H1 (cell line): ENCODE results near the gene CERS1. TPM values are rescaled to one million over a fixed set of nuclear protein-coding genes. Genes with fewer than 3 reads are reported as not detected.
A peak's percentile ranks its signal among the peaks of the same experiment; 100 is the strongest.

Source experiments
- CTCF ChIA-PET: fragments of 300-600 bp; sonication (Branson Sonifier 250); formaldehyde crosslinking; loops from one replicate; lab custom pipeline; 2021; ENCODE audit not compliant: partially characterized antibody; lab: Charles Lee
- POLR2A ChIA-PET: fragments of 300-600 bp; sonication (Branson Sonifier 250); formaldehyde crosslinking; loops from one replicate; lab custom pipeline; 2021; ENCODE audit warnings: inconsistent platforms; ENCODE audit not compliant: partially characterized antibody; lab: Charles Lee
- DNase-seq, 2 experiments: peaks; one replicate each; pipeline versions ENCODE4 v3.0.0 to v3.0.0-alpha.2; 2010 to 2022; ENCODE audit warnings: low spot score in 2 of 2, low read depth in 1 of 2, mixed read lengths in 1 of 2
- FAIRE-seq: peaks from 2 replicates; lab custom pipeline; 2011; peaks lifted over from hg19 to GRCh38; lab: Jason Lieb, UNC
- H2AFZ ChIP-seq: 2 replicates; pipeline ENCODE4 v1.8.1; 2012; ENCODE audit warnings: low read length, inconsistent platforms
- H2AK5ac ChIP-seq: 2 replicates; pipeline ENCODE4 v1.6.1; 2013; ENCODE audit warnings: low read depth, low read length
- H2BK120ac ChIP-seq: replicated peaks from 2 replicates; pipeline ENCODE3; 2013; ENCODE audit warnings: low read depth, low read length, inconsistent platforms
- H2BK12ac ChIP-seq: 2 replicates; pipeline ENCODE4 v1.6.1; 2013; ENCODE audit warnings: low read depth, low read length
- H2BK15ac ChIP-seq: 2 replicates; pipeline ENCODE4 v1.6.1; 2013; ENCODE audit warnings: low read length
- H2BK20ac ChIP-seq: 2 replicates; pipeline ENCODE4 v1.6.1; 2013; ENCODE audit warnings: low read length
- H2BK5ac ChIP-seq: 2 replicates; pipeline ENCODE4 v1.6.1; 2013; ENCODE audit warnings: low read depth, low read length
- H3K14ac ChIP-seq: 2 replicates; pipeline ENCODE4 v1.6.1; 2013; ENCODE audit warnings: inconsistent platforms; ENCODE audit not compliant: insufficient read length
- H3K18ac ChIP-seq: 2 replicates; pipeline ENCODE4 v1.6.1; 2013; ENCODE audit warnings: low read length; ENCODE audit errors: extremely low read depth
- H3K23ac ChIP-seq: 2 replicates; pipeline ENCODE4 v1.6.1; 2013; ENCODE audit warnings: inconsistent platforms; ENCODE audit not compliant: insufficient read length
- H3K23me2 ChIP-seq: 2 replicates; pipeline ENCODE4 v1.6.1; 2013; ENCODE audit warnings: low read depth, low read length
- H3K27ac ChIP-seq: 2 replicates; pipeline ENCODE4 v1.6.1; 2011; ENCODE audit warnings: low read depth, low read length, inconsistent platforms
- H3K27me3 ChIP-seq, 4 experiments: replicated peaks in 1 of 4; 1 replicate in 1 of 4; 2 replicates in 3 of 4; pipeline versions ENCODE4 v1.6.1 to v1.8.1; 2011 to 2013; ENCODE audit warnings: low read length in 3 of 4, mild to moderate bottlenecking in 3 of 4, inconsistent platforms in 2 of 4, mixed read lengths in 2 of 4, moderate library complexity in 1 of 4; ENCODE audit not compliant: control insufficient read depth in 3 of 4, insufficient read depth in 3 of 4; ENCODE audit errors: extremely low read depth in 1 of 4
- H3K36me3 ChIP-seq, 4 experiments: 2 replicates each; pipeline versions ENCODE4 v1.6.1 to v1.8.1; 2011 to 2013; ENCODE audit warnings: mild to moderate bottlenecking in 4 of 4, low read length in 3 of 4, moderate library complexity in 2 of 4, control low read depth in 1 of 4, inconsistent platforms in 1 of 4; ENCODE audit not compliant: insufficient read depth in 4 of 4, control insufficient read depth in 2 of 4
- H3K4ac ChIP-seq: replicated peaks from 2 replicates; pipeline ENCODE3; 2013; ENCODE audit warnings: low read length, low read depth, mixed read lengths, inconsistent platforms; ENCODE audit not compliant: insufficient read length
- H3K4me1 ChIP-seq, 4 experiments: replicated peaks in 1 of 4; 1 replicate in 1 of 4; 2 replicates in 3 of 4; pipeline versions ENCODE4 v1.6.1 to v1.8.1; 2011 to 2013; ENCODE audit warnings: low read length in 3 of 4, inconsistent platforms in 2 of 4, mixed read lengths in 1 of 4; ENCODE audit not compliant: insufficient read depth in 4 of 4, control insufficient read depth in 3 of 4
- H3K4me2 ChIP-seq, 2 experiments: 2 replicates each; pipeline versions ENCODE4 v1.6.1 to v1.8.1; 2011 to 2013; ENCODE audit warnings: low read depth in 2 of 2, low read length in 2 of 2, control low read depth in 1 of 2, inconsistent platforms in 1 of 2, mild to moderate bottlenecking in 1 of 2; ENCODE audit not compliant: insufficient read depth in 1 of 2
- H3K4me3 ChIP-seq, 4 experiments: fragments of 200-600, 300-600 bp in 1 of 4; sonication (generic), shearing (Covaris generic), sonication (Bioruptor Twin) in 1 of 4; 2 replicates each; pipeline versions ENCODE4 v1.5.1 to v1.8.1; 2011 to 2016; ENCODE audit warnings: low read length in 4 of 4, low read depth in 3 of 4, control low read depth in 2 of 4, inconsistent platforms in 2 of 4, mild to moderate bottlenecking in 2 of 4, mixed read lengths in 1 of 4, moderate library complexity in 1 of 4; ENCODE audit not compliant: insufficient read depth in 2 of 4; ENCODE audit errors: extremely low read depth in 1 of 4
- H3K56ac ChIP-seq: replicated peaks from 2 replicates; pipeline ENCODE3; 2013; ENCODE audit warnings: low read depth, mild to moderate bottlenecking, mixed read lengths, low read length, inconsistent platforms; ENCODE audit not compliant: insufficient read length
- H3K79me1 ChIP-seq: 2 replicates; pipeline ENCODE4 v1.6.1; 2013; ENCODE audit warnings: low read depth, low read length, control low read depth
- H3K79me2 ChIP-seq, 2 experiments: 2 replicates each; pipeline versions ENCODE4 v1.6.1 to v1.8.1; 2012 to 2013; ENCODE audit warnings: low read length in 2 of 2, mild to moderate bottlenecking in 2 of 2, inconsistent platforms in 1 of 2; ENCODE audit not compliant: insufficient read depth in 2 of 2, control insufficient read depth in 1 of 2
- H3K9ac ChIP-seq, 4 experiments: replicated peaks in 1 of 4; 1 replicate in 1 of 4; 2 replicates in 3 of 4; pipeline versions ENCODE4 v1.6.1 to v1.8.1; 2011 to 2013; ENCODE audit warnings: low read depth in 3 of 4, low read length in 3 of 4, control low read depth in 2 of 4, mild to moderate bottlenecking in 2 of 4, moderate library complexity in 2 of 4, inconsistent platforms in 1 of 4; ENCODE audit errors: extremely low read depth in 1 of 4
- H3K9me3 ChIP-seq, 2 experiments: 2 replicates each; pipeline versions ENCODE4 v1.6.1 to v1.8.1; 2012 to 2013; ENCODE audit warnings: mild to moderate bottlenecking in 2 of 2, moderate library complexity in 2 of 2, control low read depth in 1 of 2, inconsistent platforms in 1 of 2, low read depth in 1 of 2, low read length in 1 of 2, mixed read lengths in 1 of 2; ENCODE audit not compliant: insufficient read depth in 2 of 2
- H4K20me1 ChIP-seq, 2 experiments: replicated peaks in 1 of 2; 2 replicates each; pipeline versions ENCODE3 to v1.8.1; 2011 to 2013; ENCODE audit warnings: inconsistent platforms in 2 of 2, low read length in 2 of 2, mild to moderate bottlenecking in 1 of 2; ENCODE audit not compliant: insufficient read depth in 2 of 2, control insufficient read depth in 1 of 2
- H4K5ac ChIP-seq: 2 replicates; pipeline ENCODE4 v1.6.1; 2013; ENCODE audit warnings: low read length, low read depth, mixed read lengths, inconsistent platforms; ENCODE audit not compliant: insufficient read length
- H4K8ac ChIP-seq: 2 replicates; pipeline ENCODE4 v1.8.0; 2013; ENCODE audit warnings: mild to moderate bottlenecking, moderate library complexity, low read length, inconsistent platforms; ENCODE audit not compliant: insufficient read depth; ENCODE audit errors: extremely low read depth
- H4K91ac ChIP-seq: replicated peaks from 2 replicates; pipeline ENCODE3; 2013; ENCODE audit warnings: low read length, mixed read lengths, inconsistent platforms; ENCODE audit not compliant: insufficient read length
- ASH2L ChIP-seq: fragments of 200-600, 300-600 bp; sonication (generic); IDR thresholded peaks from one replicate; pipeline ENCODE4 v1.7.1; 2017; ENCODE audit warnings: low read length
- CBX8 ChIP-seq: fragments of 300-800, 300-1000 bp; sonication (generic); IDR thresholded peaks from 2 replicates; pipeline ENCODE4 v1.7.1; 2016; ENCODE audit warnings: low read depth, low read length, borderline replicate concordance
- CHD1 ChIP-seq: IDR thresholded peaks from 2 replicates; pipeline ENCODE4 v1.6.1; 2012; ENCODE audit warnings: low read depth, low read length, improper control_type of control experiment
- JUN ChIP-seq: IDR thresholded peaks from 2 replicates; pipeline ENCODE4 v1.6.1; 2011; ENCODE audit warnings: low read depth, mild to moderate bottlenecking, improper control_type of control experiment, low read length
- KDM1A ChIP-seq: fragments of 200-600, 300-600 bp; sonication (generic); IDR thresholded peaks from 2 replicates; pipeline ENCODE4 v1.7.1; 2016; ENCODE audit warnings: mild to moderate bottlenecking, low read length, borderline replicate concordance
- SIRT6 ChIP-seq: IDR thresholded peaks from one replicate; pipeline ENCODE4 v1.7.1; 2012; ENCODE audit warnings: low read length, inconsistent platforms
- SP2 ChIP-seq: IDR thresholded peaks from 2 replicates; pipeline ENCODE4 v1.6.1; 2012; ENCODE audit warnings: mild to moderate bottlenecking, low read length, inconsistent platforms
- WGBS, 2 experiments: shearing (Covaris generic) in 1 of 2; methylation state at CpG; one replicate each; pipeline versions ENCODE4 v1.1.6 to v1.1.7; 2013 to 2015; ENCODE audit warnings: low lambda C conversion rate in 2 of 2, mixed read lengths in 2 of 2, inconsistent platforms in 1 of 2, low coverage in 1 of 2, missing lambda C conversion rate in 1 of 2; ENCODE audit not compliant: insufficient replicate concordance in 2 of 2, insufficient coverage in 1 of 2, insufficient read length in 1 of 2; ENCODE audit errors: extremely low coverage in 1 of 2, missing lambda C conversion rate in 1 of 2; 5-methylcytosine and 5-hydroxymethylcytosine counted together
- polyA plus RNA-seq, 7 experiments: library from polyadenylated mRNA; depleted of rRNA in 3 of 7; stranded (reverse) in 5 of 7; unstranded in 2 of 7; fragments of >200 nt in 5 of 7; fragments of 200-250 nt in 2 of 7; gene quantifications; 1 replicate in 5 of 7; 2 replicates in 1 of 7; 4 replicates in 1 of 7; pipeline versions ENCODE4 v1.2.1 to v1.2.3, GENCODE V29; 2011 to 2013; ENCODE audit warnings: missing spikeins in 2 of 7, mixed read lengths in 2 of 7
- total RNA-seq: library from RNA; stranded (reverse); fragmentation: NEBNext Ultra II Directional; extraction: Animal tissue kit (Norgen Biotek cat#: 25700); gene quantifications from 2 replicates; pipeline ENCODE4 v1.2.1, GENCODE V29; 2021
- TF ChIP-seq, protein P1 (sequence below): IDR thresholded peaks from 2 replicates; pipeline ENCODE4 v1.6.1; 2012; ENCODE audit warnings: inconsistent platforms

The CERS1 gene
- total and polyA plus RNA-seq, 2 of the 8 experiments (the other 6 are each of a cell fraction or from before 2014, with no cell fraction given), result 18.6 to 51.0 TPM

DNA sequence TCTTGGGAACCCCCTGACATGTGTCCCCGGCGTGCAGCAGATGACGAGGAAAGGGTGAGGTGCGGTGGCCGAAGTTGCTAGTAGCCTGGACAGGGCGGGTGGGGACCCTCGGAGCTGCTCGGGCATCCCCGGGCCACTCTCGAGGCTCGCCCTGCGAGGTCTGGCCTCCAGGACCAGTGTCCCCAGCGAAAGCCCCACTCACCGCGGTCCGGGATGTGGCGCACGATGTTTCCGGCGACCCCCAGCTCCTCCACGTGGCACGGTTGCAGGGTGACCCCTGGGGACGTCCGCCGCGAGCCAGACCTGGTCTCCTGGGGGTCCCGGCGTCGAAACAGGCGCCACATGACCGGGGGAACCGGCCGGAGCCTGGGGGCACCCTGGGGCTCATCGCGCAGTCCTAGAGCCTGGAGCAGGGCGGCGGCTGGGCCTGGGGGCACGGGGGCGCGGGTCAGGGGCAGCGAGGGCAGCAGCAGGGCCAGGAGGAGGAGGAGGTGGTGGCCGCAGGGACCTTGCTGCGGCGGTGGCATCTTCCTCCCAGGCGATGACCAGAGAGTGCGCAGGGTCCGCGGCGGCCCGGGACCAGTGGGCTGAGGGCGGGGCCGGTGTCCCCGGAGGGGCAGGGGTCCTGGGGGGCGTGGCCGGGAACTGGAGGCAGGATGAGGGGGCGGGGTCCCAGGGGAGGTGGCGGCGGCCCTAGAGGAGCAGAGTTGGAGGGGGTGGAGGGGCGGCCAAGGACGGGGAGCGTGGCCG, 26.0 kb downstream of the CERS1 start:
- H3K4me2 ChIP-seq, result peak overlapping the region; percentile 57 to 59
- H3K4ac ChIP-seq, result no peak overlapping the region
- H4K20me1 ChIP-seq, result peaks cover 5 to 10% of the 10 kb centered on the region in 2 experiments
- H3K4me3 ChIP-seq, result peak overlapping the region in 2 of 4 experiments; percentile 11 to 49; a peak in 3 of 8 replicates
- no peak overlapping the region for H4K8ac ChIP-seq
- ChIA-PET POLR2A (interaction anchor here (1.1 to 1.4 kb wide), 4 partner anchors 16 to 197 kb away, joined by 3 to 4 read pairs (median 3); no protein-coding TSS in a partner anchor), CTCF (interaction anchor here (0.9 to 1.5 kb wide), 2 partner anchors 25 to 126 kb away, joined by 3 to 4 read pairs; partner anchors contain the start of gene CERS1)
- H3K79me1 ChIP-seq, result no peaks in the 10 kb centered on the region; the same call in 1 of the 2 replicates
- no peak overlapping the region for H2BK12ac ChIP-seq
- H3K27me3 ChIP-seq, result peaks cover 0 to 2% (median 0%) of the 10 kb centered on the region in 4 experiments; a peak in 1 of 7 replicates
- 62% methylated on average over 27 of the region's 62 CpGs; no CpG with 5 or more reads in 1 of the 2 experiments for WGBS, 2 experiments
- H2BK15ac ChIP-seq, result no peak overlapping the region
- no peak overlapping the region for H2BK120ac ChIP-seq
- H4K5ac ChIP-seq, result no peak overlapping the region
- H2BK20ac ChIP-seq, result no peak overlapping the region
- H2BK5ac ChIP-seq, result no peak overlapping the region
- H2AFZ ChIP-seq, result no peak overlapping the region
- TF ChIP-seq SIRT6 (no peak), ASH2L (no peak), CHD1 (no peak), SP2 (no peak), JUN (no peak), KDM1A (no peak), CBX8 (no peak)
- TF ChIP-seq, protein P1, sequence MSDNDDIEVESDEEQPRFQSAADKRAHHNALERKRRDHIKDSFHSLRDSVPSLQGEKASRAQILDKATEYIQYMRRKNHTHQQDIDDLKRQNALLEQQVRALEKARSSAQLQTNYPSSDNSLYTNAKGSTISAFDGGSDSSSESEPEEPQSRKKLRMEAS, result peak; percentile 16
- no peaks in the 10 kb centered on the region for H3K9me3 ChIP-seq
- no peak overlapping the region for H4K91ac ChIP-seq
- H2AK5ac ChIP-seq, result no peak overlapping the region
- H3K14ac ChIP-seq, result no peak overlapping the region
- FAIRE-seq (no peak), DNase-seq (peak in 1 of 2 experiments; percentile 96)
- H3K36me3 ChIP-seq, result peaks cover 6 to 16% (median 12%) of the 10 kb centered on the region in 4 experiments; a peak in 6 of 8 replicates
- H3K4me1 ChIP-seq, result peaks cover 0 to 13% (median 4%) of the 10 kb centered on the region in 4 experiments; a peak in 4 of 7 replicates
- peaks cover 4% of the 10 kb centered on the region; the same call in 1 of the 2 replicates for H3K23me2 ChIP-seq
- no peak overlapping the region for H3K23ac ChIP-seq
- H3K27ac ChIP-seq, result no peak overlapping the region
- H3K18ac ChIP-seq, result no peak overlapping the region
- no peak overlapping the region for H3K9ac ChIP-seq
- no peaks in the 10 kb centered on the region for H3K79me2 ChIP-seq
- H3K56ac ChIP-seq, result no peak overlapping the region
